ENCODE data around the gene C17orf107.
"Not testable (repeated sequence)": the region's sequence is repeated elsewhere in the genome, so short reads cannot be mapped to it uniquely, and the experiment has no call there.

C17orf107 gene

GRCh38 chr17:4854111-4854681 lies 45.1 kb upstream of the C17orf107 start:
- DNase-seq (ENCODE audit: extremely low read depth, insufficient read length): no peak
- TF ChIP-seq CTCF (IDR thresholded peaks at IDR 0.05; ENCODE audit: insufficient read depth, low read length, poor library complexity, severe bottlenecking): no peak
- Histone ChIP-seq H3K27me3 (replicated peaks; ENCODE audit: control insufficient read depth, insufficient read depth, low read length) (no peaks in the 10 kb centered on the region), H3K4me3 (replicated peaks; ENCODE audit: low read depth, low read length) (no peak overlapping the region), H3K36me3 (ENCODE audit: control insufficient read depth, insufficient read depth, low read length) (no peaks in the 10 kb centered on the region; the same call in 1 of the 2 replicates)

GRCh38 chr17:4856271-4856936 lies 42.9 kb upstream of the C17orf107 start:
- Histone ChIP-seq H3K36me3 (ENCODE audit: control insufficient read depth, insufficient read depth, low read length) (peaks cover 3% of the 10 kb centered on the region), H3K27me3 (replicated peaks; ENCODE audit: control insufficient read depth, insufficient read depth, low read length) (no peaks in the 10 kb centered on the region), H3K4me3 (replicated peaks; ENCODE audit: low read depth, low read length) (no peak overlapping the region)
- no peak for TF ChIP-seq CTCF (IDR thresholded peaks at IDR 0.05; ENCODE audit: insufficient read depth, low read length, poor library complexity, severe bottlenecking)
- no peak for DNase-seq (ENCODE audit: extremely low read depth, insufficient read length)

DNA sequence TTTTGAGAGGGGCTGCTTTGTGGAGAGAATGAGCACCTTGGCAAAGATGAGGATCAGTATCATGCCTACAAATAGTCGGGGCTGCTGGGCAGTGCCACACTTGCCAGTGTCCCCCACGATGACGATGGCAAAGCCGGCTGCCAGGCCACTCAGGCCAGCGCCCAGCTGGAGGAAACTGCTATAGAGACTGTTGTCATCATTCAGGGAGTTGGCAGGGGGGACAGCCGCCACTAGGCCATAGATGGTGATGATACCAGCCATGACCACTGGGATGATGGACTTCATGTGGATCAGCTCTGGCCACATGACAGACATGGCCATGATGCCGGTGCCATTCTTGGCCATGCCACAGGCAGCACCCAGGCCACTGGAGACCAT lies 42.4 kb upstream of the C17orf107 start:
- no peak for DNase-seq (ENCODE audit: extremely low read depth, insufficient read length)
- Histone ChIP-seq H3K27me3 (replicated peaks; ENCODE audit: control insufficient read depth, insufficient read depth, low read length) (no peaks in the 10 kb centered on the region), H3K36me3 (ENCODE audit: control insufficient read depth, insufficient read depth, low read length) (peaks cover 3% of the 10 kb centered on the region), H3K4me3 (replicated peaks; ENCODE audit: low read depth, low read length) (no peak overlapping the region)
- no peak for TF ChIP-seq CTCF (IDR thresholded peaks at IDR 0.05; ENCODE audit: insufficient read depth, low read length, poor library complexity, severe bottlenecking)

DNA sequence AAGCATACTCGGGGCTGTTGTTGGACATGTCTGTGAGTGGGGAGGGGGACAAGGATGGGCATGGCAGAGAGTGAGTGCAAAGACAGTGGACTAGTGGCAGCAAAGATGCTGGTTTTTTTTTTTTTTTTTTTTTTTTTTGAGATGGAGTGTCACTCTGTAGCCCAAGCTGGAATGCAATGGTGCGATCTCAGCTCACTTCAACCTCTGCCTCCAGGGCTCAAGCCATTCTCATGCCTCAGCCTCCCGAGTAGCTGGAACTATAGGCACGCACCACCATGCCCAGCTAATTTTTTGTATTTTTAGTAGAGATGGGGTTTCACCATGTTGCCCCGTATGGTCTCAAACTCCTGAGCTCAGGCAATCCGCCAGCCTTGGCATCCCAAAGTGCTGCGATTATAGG lies 42.0 kb upstream of the C17orf107 start:
- H3K27me3 ChIP-seq (replicated peaks; ENCODE audit: control insufficient read depth, insufficient read depth, low read length); H3K4me3 ChIP-seq (replicated peaks; ENCODE audit: low read depth, low read length); H3K36me3 ChIP-seq (ENCODE audit: control insufficient read depth, insufficient read depth, low read length); DNase-seq (ENCODE audit: extremely low read depth, insufficient read length): not testable (repeated sequence)

DNA sequence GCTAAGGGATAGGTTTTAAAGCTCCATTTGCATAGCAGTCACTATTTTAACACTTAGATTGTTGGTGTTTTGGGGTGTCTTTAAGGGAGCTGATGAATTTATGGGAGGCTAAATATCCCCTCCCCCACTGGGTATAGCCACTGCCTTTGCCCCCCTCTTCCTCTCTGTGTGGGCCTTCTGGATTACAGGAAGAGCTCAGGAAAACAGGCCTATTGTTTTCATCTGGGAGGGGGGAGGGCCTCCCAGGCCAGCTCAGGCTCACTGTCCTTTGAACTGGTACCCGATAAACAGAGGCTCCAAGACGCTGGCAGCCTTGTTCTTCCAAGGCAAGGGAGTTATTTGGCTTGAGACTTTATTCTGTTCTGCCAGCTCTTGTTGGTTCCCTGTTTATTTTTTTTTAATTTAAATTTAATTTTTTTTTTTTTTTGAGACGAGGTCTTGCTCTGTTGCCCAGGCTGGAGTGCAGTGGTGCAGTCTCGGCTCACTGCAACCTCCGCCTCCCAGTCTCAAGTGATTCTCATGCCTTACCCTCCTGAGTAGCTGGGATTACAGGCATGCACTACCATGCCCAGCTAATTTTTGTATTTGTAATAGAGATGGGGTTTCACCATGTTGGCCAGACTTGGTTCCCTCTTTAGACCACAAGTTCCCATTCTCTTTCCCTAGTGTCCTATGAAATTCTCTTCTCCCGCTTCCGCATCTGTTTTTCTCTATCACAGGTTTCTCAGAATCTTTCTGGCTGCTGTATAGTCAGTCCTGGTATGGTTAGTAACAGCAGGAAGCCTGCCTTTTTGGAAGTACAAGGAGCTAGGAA lies 41.1 kb upstream of the C17orf107 start:
- TF ChIP-seq CTCF (IDR thresholded peaks at IDR 0.05; ENCODE audit: insufficient read depth, low read length, poor library complexity, severe bottlenecking): no peak
- Histone ChIP-seq H3K4me3 (replicated peaks; ENCODE audit: low read depth, low read length) (no peak overlapping the region), H3K27me3 (replicated peaks; ENCODE audit: control insufficient read depth, insufficient read depth, low read length) (no peaks in the 10 kb centered on the region), H3K36me3 (ENCODE audit: control insufficient read depth, insufficient read depth, low read length) (peaks cover 3% of the 10 kb centered on the region)
- no peak for DNase-seq (ENCODE audit: extremely low read depth, insufficient read length)

GRCh38 chr17:4858882-4859260 lies 40.5 kb upstream of the C17orf107 start:
- H3K4me3 ChIP-seq (replicated peaks; ENCODE audit: low read depth, low read length): no peak overlapping the region
- no peak for DNase-seq (ENCODE audit: extremely low read depth, insufficient read length)
- no peak for TF ChIP-seq CTCF (IDR thresholded peaks at IDR 0.05; ENCODE audit: insufficient read depth, low read length, poor library complexity, severe bottlenecking)

More at GRCh38 chr17:4858882-4859260, 40.5 kb upstream of the C17orf107 start:
- no peaks in the 10 kb centered on the region for H3K27me3 ChIP-seq (replicated peaks; ENCODE audit: control insufficient read depth, insufficient read depth, low read length)
- H3K36me3 ChIP-seq (ENCODE audit: control insufficient read depth, insufficient read depth, low read length): peaks cover 3% of the 10 kb centered on the region

All from GM06990 (cell line).